KG1 (cell line): ENCODE measurements around the gene TMCO1.
"Not testable (repeated sequence)": the region's sequence is repeated elsewhere in the genome, so short reads cannot be mapped to it uniquely, and the experiment has no call there.

Source experiments
- DNase-seq: peaks from one replicate; lab custom pipeline; 2025; lab: John Stamatoyannopoulos, UW

TMCO1 gene

DNA sequence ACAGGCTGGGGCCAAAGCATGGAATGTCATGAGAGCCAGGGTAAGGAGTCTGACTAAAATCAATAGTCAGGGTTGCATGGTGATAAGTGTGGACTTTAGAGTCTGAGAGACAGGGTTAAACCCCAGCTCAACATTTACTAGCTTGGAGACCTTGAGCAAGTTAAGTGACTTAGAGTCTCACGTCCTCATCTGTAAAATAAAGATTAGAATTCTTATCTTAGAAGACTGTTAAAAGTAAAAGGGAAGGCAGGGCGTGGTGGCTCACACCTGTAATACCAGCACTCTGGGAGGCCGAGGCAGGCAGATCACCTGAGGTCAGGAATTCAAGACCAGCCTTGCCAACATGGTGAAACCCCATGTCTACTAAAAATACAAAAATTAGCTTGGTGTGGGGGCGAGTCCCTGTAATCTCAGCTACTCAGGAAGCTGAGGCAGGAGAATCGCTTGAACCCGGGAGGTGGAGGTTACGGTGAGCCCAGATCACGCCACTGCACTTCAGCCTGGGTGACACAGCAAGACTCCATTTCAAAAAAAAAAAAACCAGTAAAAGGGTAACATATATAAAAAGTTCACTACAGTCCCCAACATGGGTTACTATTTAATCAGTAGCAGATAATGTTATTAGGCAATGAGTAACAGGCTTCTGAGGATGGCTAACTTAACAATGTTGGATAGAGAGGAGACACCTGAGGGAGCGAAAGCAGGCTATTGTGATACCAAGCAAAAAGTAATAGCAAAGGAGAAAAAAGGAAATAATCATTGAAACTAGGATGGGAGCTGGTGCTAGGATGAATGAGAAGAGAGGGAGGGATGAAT, 20.8 kb downstream of the TMCO1 start:
- no peak for DNase-seq

DNA sequence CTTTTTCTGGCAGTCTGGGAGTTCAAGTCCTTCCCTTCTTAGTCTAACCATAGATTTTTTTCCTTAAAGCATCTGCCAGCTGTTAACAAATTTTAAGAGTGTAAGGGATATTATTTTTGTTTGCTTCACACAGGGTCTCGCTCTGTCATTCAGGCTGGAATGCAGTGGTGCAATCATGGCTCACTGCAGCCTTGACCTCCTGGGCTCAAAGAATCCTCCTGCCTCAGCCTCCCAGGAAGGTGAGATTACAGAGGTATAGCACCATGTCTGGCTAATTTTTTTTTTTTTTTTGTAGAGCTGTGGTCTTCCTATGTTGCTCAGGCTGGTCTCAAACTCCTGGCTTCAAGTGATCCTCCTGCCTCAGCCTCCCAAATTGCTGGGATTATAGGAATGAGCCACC, 23.8 kb downstream of the TMCO1 start:
- not testable (repeated sequence) for DNase-seq

DNA sequence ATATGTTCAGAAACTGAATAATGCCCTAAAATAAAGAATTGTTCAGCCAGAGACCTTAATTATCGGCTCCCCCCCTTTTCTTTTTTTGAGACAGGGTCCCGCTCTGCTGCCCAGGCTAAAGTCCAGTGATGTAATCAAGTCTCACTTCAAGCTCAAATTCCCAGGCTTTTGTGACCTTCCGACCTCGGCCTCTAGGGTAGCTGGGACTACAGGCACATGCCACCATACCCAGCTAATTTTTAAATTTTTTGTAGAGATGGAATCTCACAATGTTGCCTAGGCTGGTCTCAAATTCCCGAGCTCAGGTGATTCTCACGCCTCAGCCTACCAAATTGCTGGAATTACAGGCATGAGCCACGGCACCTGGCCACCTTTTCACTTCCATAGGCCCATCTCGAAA, 26.5 kb downstream of the TMCO1 start:
- DNase-seq = no peak

DNA sequence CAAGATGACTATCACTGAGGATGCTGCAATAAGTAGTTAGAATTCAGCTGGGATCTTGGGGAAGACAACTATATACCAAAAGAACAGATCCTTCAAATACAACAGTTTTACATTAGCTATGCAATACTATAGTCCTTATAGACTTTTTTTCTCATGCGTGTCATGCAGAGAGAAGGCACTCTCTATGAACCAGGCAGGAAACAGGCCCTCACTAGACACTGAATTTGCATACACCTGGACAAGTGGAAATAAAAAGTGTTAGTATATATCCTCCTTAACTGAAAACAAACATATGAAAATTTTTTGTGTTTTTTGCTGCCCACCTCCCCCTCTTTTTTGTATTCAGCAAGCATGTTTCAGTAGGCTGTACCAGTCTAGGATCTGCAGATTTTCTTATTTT, 29.9 kb downstream of the TMCO1 start:
- DNase-seq = no peak

DNA sequence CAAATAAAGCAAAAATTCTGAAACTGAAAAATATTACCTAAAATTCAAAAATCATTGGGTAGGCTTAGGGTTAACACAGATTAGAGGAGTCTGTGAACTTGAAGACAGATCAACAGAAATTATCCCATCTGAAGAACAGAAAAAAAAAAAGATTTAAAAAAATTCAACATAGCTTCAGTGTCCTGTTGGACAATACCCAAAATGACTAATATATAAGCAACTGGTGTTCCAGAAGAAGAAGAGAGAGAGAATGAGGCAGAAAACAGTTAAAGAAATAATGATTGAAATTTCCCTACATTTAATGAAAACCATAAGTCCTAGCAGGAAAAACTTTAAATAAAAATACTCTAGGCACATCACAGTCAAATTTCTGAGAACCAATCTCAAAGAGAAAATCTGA, 31.5 kb downstream of the TMCO1 start:
- no peak for DNase-seq

DNA sequence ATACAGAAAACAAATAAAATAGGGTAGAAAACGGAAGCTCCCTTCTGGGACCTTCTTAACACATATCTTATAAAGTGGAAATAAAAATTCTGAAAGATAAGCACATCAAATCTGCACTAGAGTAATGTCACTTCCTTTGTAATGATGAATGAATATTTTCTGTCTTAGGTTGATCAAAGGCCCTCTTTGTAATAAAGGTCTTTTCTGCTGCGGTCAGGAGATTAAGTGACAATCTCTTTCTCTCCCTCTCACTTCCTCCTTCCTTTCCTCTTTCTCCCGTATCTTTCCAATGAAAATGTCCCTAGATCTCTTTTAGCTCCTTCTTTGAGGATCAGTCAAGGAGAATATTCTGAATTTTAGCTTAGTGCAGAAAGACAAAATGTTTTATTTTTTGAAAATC, 33.8 kb downstream of the TMCO1 start:
- DNase-seq = no peak

DNA sequence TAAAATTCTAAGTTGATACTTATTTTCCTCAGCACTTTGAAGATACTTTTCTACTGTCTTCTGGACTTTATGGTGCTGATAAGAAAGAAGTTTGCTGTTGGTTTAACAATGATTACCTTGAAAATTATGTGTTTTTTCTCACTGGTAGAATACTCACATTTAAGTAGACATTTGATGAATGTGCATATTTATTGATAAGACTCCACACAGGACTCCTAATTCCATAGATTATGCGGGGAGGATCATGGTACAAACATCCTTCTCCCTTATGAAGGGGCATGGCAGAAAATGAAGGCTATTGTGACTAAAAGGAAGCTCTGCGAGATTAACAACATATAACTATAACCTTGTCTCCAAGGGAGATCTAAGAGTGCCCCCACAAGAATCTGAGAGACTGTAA, 41.8 kb downstream of the TMCO1 start:
- DNase-seq = no peak

DNA sequence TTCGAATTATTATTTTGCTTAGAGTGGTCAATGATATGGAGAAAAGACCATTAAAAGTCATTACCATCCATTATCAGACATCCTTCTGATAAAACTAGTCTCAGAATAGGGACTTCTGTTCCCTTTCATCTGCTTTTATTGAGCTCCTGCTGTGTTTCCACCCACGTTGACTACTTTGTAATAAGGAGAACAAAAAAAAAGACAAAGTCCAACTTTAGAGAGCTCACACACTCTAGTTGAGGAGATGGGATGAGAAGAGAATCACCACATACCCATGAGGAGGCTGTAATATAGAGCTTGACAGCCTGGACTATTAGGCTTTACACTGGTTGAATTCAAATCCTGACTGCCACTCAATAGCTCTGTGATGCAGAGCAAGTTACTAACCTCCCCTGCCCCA, 42.5 kb downstream of the TMCO1 start:
- no peak for DNase-seq

DNA sequence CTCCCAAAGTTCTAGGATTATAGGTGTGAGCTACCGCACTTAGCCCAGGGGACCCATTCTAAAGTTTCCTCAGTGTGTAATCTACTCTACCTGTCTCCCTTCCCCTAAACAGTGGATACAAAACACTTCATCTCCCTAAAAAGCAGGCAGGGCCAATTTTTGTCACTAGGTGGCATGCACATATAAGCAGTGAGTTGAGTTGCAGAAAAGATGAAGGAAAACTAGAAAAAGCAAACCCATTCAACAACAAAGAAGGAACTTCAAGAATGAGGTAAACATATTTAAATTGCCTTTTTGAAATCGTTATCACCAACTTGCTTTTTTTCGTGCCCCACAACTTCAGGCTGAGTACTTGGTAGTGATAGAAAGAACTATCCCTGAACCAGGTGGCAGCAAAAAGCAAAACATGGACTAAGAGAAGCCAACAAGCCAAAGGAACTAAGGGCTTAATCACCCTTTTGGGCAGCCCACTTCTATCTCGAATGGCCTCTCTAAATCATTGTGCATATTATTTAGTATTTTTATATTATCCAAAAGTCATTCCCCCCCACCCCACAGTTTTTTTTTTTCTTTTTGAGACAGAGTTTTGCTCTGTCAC, 50.7 kb downstream of the TMCO1 start:
- DNase-seq = peak; percentile 36

DNA sequence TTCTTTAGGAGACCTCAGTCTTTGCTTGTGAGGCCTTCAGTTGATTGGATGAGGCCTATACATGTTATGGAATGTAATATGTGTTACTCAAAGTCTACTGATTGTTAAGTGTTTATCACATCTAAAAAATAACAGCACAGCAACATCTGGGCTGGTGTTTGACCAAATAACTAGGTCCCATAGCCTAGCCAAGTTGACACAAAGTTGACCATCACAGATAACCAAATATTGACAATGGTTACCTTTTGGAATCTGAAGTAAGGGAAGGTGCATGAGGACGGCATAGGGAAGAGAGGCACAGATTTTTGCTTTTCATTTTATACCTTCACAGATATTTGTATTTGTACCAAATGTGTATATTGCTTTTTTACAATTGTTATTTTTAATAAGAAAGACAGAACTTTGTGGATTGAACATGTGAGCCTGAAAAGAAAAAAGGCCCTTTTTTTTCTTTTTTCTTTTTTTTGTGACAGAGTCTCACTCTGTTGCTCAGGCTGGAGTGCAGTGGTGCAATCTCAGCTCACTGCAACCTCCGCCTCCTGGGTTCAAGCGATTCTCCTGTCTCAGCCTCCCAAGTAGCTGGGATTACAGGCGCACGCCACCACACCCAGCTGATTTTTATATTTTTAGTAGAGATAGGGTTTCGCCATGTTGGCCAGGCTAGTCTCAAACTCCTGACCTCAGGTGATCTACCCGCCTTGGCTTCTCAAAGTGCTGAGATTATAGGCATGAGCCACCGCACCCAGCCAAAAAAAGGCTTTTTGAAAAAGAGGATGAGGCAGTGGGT, 52.2 kb downstream of the TMCO1 start:
- not testable (repeated sequence) for DNase-seq

DNA sequence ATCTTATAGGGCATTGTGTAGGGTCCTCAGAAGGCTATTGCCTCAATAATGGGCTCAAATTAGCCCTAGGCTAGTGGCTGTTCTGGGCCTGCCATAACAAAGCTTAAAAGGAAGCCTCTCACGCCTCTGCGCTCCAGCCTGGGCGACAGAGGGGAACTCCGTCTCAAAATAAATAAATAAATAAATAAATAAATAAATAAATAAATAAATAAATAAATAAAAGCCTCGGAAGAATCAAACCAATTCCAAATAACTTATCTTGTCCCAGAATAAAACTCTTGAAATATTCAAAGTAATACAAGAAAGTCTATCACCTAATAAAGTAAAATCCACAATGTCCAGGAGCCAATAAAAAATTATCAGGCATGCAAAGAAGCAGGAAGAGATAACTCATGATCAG, 55.9 kb downstream of the TMCO1 start:
- no peak for DNase-seq

DNA sequence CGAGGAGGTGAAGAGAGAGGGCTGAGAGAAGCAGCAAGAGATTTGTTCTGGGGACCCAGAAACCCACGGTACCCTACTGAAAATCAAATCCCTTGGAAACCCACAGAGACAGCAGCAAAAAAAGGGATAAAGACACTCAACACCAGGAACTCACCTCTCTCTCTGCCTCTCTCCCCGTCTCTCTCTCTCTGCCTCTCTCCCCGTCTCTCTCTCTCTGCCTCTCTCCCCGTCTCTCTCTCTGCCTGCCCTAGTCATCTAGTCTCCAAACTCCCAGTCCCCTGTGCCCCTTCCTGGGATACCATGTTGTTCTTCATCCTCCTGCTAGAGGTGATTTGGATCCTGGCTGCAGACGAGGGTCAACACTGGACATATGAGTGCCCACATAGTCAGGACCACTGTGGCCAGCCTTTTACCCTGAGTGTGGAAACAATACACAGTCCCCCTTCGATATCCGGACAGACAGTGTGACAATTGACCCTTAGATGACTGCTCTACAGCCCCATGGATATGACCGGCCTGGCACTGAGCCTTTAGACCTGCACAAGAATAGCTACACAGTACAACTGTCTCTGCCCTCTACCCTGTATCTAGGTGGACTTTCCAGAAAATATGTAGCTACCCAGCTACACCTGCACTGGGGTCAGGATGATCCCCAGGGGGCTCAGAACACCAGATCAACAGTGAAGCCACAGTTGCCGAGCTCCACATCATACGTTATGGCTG, 60.5 kb downstream of the TMCO1 start:
- no peak for DNase-seq

DNA sequence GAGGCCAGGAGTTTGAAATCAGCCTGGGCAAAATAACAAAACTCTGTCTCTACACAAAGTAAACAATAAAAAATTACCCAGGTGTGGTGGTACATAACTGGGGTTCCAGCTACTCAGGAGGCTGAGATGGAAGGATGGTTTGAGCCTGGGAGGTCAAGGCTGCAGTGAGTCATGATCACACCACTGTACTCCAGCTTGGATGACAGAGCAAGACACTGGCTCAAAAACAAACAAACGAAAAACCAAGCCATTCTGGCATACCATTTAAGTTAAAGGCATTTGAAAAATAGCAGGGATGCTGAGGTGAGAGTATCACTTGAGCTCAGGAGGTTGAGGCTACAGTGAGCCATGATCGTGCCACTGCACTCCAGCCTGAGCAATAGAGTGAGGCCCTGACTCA, 65.0 kb downstream of the TMCO1 start:
- DNase-seq = no peak

DNA sequence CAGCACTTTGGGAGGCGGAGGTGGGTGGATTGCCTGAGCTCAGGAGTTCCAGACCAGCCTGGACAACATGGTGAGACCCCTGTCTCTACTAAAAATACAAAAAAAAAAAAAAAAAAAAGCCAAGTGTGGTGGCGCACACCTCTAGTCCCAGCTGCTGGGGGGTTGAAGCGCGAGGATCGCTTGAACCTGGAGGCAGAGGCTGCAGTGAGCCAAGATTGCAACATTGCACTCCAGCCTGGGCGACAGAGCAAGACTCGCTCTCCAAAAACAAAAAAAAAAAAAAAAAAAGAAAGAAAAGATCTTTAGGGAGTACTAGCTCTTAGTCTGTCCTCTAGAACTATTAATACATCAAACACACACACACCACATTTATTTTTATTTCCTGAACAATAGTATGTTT, 66.7 kb downstream of the TMCO1 start:
- DNase-seq = not testable (repeated sequence)

DNA sequence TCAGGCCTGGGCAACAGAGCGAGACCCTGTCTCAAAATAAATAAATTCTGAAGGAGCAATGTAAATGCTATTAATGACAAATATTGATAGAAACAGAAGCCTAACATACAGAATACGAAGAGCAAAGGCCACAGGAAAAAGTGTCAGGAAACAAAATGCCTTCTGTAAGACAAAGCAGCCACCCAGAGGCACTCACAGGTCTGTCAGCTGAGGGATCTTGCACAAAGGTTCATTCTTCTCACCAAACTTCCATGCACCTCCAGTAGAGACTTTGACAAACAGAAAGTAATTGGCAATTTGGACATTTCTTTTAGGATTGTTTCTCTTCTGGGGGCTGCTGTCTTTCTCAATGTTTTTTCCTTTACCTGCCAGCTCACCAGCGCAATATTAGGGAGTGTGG, 69.1 kb downstream of the TMCO1 start:
- no peak for DNase-seq

DNA sequence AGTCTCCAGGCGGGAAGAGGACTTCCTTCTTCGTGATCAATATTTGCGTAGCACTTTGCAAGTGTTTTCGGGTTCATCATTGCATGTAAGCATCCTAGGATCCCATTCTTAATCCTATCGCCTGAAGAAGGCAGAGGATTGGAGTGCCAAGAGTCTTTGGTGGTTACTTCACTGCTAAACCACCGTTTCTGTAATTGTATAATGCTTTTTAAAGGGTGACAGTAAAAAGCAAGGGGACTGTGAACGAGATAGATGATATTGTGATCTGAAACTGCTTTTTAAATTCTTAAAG, 70.0 kb downstream of the TMCO1 start:
- no peak for DNase-seq

DNA sequence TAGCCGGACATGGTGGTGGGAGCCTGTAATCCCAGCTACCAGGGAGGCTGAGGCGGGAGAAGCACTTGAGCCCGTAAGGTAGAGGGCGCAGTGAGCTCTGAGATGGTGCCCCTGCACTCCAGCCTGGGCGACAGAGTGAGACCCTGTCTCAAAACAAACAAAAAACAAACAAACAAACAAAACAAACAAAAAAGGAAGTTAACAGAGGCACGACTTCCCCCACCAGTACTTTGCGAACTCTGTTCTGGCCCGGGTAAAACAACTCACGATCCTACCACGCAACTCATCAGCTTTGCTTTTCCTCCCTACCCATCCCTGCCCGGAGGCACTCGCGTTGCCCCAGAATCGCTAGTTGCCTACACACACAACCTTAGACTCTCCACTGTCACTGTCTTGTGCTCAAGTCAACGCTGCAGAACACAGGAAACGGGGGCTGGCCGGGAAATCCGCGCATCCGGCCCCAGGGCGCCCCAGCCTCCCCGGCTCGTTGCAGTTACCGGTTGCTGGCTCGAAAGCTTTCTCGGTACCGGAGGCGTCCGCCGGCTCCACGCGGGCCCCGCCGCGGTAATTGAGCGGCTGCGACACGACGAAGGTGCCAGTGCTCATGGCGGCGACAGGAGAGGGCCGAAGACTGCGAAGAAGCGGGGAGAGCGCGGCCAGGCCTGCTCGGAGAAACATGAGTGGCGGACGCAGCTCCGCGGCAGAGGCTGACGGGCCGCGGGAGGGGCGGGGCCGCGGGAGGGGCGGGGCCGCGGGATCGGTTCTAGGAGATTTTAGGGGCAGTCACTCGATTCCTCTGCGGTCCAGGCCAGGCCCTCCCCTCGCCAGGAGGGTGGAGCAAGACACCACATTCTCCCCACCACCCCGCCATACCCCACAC, 70.5 kb downstream of the TMCO1 start, which contains the start of gene ALDH9A1:
TSS of gene ALDH9A1 (minus strand) at position 682 of the 880 bp plus-strand sequence. CDS start at position 678, 4 bp downstream.
- DNase-seq = peak; percentile 77

DNA sequence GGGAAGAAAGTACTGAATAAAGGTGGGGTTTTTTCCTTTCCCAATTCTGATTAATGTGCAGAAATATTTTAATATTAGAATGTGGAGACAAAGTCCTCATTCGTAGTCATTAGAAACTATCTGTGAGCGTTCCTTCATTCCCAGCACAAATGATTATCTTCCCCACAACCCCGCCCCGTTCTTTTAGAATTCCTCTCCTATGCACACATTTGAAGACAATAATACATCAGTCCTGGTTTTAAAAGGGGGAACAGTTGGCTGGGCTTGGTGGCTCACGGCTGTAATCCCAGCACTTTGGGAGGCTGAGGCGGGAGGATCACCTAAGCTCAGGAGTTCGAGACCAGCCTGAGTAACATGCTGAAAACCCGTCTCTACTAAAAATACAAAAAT, 71.2 kb downstream of the TMCO1 start:
- no peak for DNase-seq

DNA sequence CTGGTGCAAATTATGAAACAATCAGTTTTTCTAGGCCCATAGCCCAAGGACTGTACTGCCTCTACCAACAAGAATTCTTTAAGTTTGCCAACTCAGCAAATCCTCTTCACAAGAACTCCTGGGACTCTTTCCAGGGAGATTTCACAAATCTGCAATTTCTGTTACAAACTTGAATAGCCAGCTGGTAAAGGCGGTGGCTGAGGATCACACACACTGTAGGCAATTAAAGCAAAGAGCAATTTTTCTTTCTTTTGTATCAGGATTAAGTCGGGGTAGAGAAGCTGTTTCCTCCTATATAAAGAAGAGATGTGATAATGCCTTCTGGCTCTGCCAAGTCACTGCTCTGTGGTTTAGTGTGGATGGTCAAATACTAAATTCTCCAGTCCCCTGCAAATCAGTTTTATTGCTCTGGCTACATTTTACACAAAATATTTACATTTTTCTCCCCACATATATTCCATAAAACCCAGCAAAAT, 72.0 kb downstream of the TMCO1 start:
- DNase-seq = no peak

DNA sequence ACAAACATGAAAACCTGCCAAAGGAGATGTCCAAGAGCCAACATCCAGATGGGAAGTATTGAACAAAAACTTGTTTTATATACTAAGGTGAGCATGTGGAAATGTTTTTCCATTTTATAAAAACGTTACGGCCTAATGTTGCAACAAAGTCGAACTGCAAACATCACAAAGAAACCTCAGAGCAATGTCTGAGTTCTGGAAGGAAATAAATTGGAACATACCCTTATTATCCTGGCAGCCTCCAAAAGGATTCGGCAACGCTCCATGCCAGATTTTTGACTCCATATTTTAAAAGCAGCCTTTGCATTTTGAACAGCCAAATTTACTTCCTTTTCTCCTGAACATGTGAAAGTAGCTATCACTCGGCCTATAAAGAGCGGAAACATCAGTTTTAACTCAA, 73.6 kb downstream of the TMCO1 start:
- no peak for DNase-seq

DNA sequence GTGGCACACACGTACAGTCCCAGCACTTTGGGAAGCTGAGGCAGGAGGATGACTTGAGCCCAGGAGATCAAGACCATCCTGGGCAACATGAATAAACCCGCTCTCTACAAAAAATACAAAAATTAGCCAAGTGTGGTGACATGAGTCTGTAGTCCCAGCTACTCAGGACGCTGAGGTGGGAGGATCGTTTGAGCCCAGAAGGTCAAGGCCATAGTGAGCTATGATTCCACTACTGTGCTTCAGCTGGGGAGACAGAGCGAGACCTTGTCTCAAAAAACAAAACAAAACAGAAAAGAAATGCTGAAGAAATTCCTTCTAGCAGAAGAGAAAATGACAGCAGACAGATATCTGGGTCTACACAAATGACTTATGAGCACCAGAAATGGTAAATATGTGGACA, 80.6 kb downstream of the TMCO1 start:
- DNase-seq = no peak
